ENCODE measurements around the gene GCC2. TPM values are rescaled to one million over a fixed set of nuclear protein-coding genes. Genes with fewer than 3 reads are reported as not detected.

Gene GCC2
- total RNA-seq, 1 experiment from 2014 or later: 28.2 TPM

DNA sequence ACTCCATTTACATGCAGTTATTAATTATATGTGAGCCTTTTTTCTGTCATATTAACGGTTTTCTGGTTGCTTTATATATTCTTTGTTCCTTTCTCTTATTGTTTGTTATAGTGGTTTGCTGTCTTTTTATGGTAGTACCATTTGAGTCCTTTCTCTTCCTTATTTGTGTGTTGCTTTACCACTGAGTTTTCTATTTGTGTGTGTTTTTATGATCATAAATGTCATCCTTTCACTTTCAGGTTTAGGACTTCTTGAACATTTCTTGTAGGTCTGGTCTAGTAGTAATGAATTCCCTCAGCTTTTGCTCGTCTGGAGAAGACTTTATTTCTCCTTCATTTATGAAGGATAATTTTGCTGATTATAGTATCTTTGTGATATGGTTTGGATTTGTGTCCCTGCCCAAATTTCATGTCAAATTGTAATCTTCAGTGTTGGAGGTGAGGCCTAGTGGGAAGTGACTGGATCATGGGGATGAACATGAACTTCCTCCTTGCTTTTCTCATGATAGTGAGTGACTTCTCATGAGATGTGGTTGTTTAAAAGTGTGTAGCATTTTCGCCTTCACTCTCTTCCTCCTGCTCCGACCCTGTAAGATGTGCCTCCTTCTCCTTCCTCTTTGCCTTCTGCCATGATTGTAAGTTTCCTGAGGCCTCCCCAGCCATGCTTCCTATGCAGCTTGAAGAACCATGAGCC, 11.5 kb downstream of the GCC2 start:
- Histone ChIP-seq H3K27me3 (ENCODE audit: insufficient read depth, low read length) (no peaks in the 10 kb centered on the region), H3K9me3 (ENCODE audit: control insufficient read depth in 1 of 2, insufficient read depth in 1 of 2, low read depth in 1 of 2, low read length in 2 of 2) (no peaks in the 10 kb centered on the region; a peak in 1 of 4 replicates), H3K36me3 (ENCODE audit: control insufficient read depth in 1 of 2, insufficient read depth in 2 of 2, low read length in 2 of 2) (peaks cover 0 to 13% of the 10 kb centered on the region in 2 experiments; a peak in 2 of 4 replicates), H3K9me2 (ENCODE audit: insufficient read depth) (no peaks in the 10 kb centered on the region), H3K27ac (ENCODE audit: low read depth, low read length) (no peak overlapping the region), H2AFZ (ENCODE audit: low read depth, low read length, poor library complexity, severe bottlenecking) (no peak overlapping the region), H3K79me2 (ENCODE audit: insufficient read depth, low read length) (peaks cover 9% of the 10 kb centered on the region), H3K9ac (ENCODE audit: low read length) (no peak overlapping the region), H3K4me3 (replicated peaks in 1 of 2; ENCODE audit: low read depth in 1 of 2, low read length in 2 of 2) (no peak overlapping the region), H3K4me1 (ENCODE audit: control insufficient read depth in 1 of 2, insufficient read depth in 2 of 2, low read length in 2 of 2) (no peaks in the 10 kb centered on the region), H3K4me2 (ENCODE audit: low read length) (no peak overlapping the region), H4K20me1 (ENCODE audit: insufficient read depth) (no peaks in the 10 kb centered on the region)
- no TSS peak for BruUV-seq (replicated peaks)
- intact Hi-C loops (cut with micrococcal nuclease): no loop called here
- RAD21 ChIA-PET (ENCODE audit: low non-redundant PET in 1 of 2, low total read pairs in 2 of 2, uncharacterized antibody in 2 of 2, unreplicated experiment in 2 of 2): no interaction called here
- ATAC-seq: no peak
- TF ChIP-seq CBX3 (IDR thresholded peaks at IDR 0.05; ENCODE audit: low read depth) (no peak), POLR2AphosphoS5 (IDR thresholded peaks at IDR 0.05; ENCODE audit: low read depth, low read length) (no peak), ZFX (IDR thresholded peaks at IDR 0.05) (no peak)
- CTCF ChIA-PET: no interaction called here
- POLR2A ChIA-PET: no interaction called here
- DNase-seq (ENCODE audit: low read depth, low spot score): no peak

DNA sequence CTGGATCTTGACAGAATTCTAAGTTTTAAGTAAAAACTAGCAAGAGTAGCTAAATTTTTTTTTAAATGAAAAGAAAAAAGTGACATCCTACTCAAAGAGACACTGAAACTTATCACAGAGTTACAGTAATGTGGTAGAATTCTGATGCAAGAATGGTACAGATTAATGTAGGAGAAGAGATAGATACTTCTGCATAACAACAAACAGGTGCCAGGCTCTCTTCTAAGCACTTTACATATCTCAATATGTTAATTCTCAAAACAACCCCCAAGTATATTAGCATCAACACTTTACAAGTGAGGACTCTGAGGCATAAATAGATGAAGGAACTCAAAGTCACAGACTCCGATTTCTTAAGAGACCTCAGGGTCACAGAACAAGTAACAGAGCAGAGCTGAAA, 28.1 kb downstream of the GCC2 start:
- BruUV-seq (replicated peaks): no TSS peak

More for the DNA sequence above, 28.1 kb downstream of the GCC2 start:
- ChIA-PET RAD21 (ENCODE audit: low non-redundant PET in 1 of 2, low total read pairs in 2 of 2, uncharacterized antibody in 2 of 2, unreplicated experiment in 2 of 2) (no interaction called here), CTCF (no interaction called here), POLR2A (no interaction called here)
- DNase-seq (ENCODE audit: low read depth, low spot score) (no peak), ATAC-seq (no peak)
- no peaks in the 10 kb centered on the region for H3K9me2 ChIP-seq (ENCODE audit: insufficient read depth)
- no peaks in the 10 kb centered on the region for H3K9me3 ChIP-seq (ENCODE audit: control insufficient read depth in 1 of 2, insufficient read depth in 1 of 2, low read depth in 1 of 2, low read length in 2 of 2)
- H3K27ac ChIP-seq (ENCODE audit: low read depth, low read length): no peak overlapping the region
- intact Hi-C loops (cut with micrococcal nuclease): no loop called here
- H3K27me3 ChIP-seq (ENCODE audit: insufficient read depth, low read length): no peaks in the 10 kb centered on the region
- H3K4me3 ChIP-seq (replicated peaks in 1 of 2; ENCODE audit: low read depth in 1 of 2, low read length in 2 of 2): no peak overlapping the region
- no peaks in the 10 kb centered on the region for H3K79me2 ChIP-seq (ENCODE audit: insufficient read depth, low read length)
- H3K4me2 ChIP-seq (ENCODE audit: low read length): no peak overlapping the region
- peaks cover 0 to 12% of the 10 kb centered on the region in 2 experiments; a peak in 2 of 4 replicates for H3K36me3 ChIP-seq (ENCODE audit: control insufficient read depth in 1 of 2, insufficient read depth in 2 of 2, low read length in 2 of 2)
- no peaks in the 10 kb centered on the region for H4K20me1 ChIP-seq (ENCODE audit: insufficient read depth)
- no peak overlapping the region for H2AFZ ChIP-seq (ENCODE audit: low read depth, low read length, poor library complexity, severe bottlenecking)
- no peak overlapping the region for H3K9ac ChIP-seq (ENCODE audit: low read length)
- TF ChIP-seq TCF7L2 (IDR thresholded peaks at IDR 0.05; ENCODE audit: borderline replicate concordance, extremely low read depth, insufficient read depth, insufficient read length) (no peak), ZNF274 (IDR thresholded peaks at IDR 0.05; ENCODE audit: low read depth, low read length) (no peak), ZFX (IDR thresholded peaks at IDR 0.05) (no peak)
- TF ChIP-seq, protein P1, sequence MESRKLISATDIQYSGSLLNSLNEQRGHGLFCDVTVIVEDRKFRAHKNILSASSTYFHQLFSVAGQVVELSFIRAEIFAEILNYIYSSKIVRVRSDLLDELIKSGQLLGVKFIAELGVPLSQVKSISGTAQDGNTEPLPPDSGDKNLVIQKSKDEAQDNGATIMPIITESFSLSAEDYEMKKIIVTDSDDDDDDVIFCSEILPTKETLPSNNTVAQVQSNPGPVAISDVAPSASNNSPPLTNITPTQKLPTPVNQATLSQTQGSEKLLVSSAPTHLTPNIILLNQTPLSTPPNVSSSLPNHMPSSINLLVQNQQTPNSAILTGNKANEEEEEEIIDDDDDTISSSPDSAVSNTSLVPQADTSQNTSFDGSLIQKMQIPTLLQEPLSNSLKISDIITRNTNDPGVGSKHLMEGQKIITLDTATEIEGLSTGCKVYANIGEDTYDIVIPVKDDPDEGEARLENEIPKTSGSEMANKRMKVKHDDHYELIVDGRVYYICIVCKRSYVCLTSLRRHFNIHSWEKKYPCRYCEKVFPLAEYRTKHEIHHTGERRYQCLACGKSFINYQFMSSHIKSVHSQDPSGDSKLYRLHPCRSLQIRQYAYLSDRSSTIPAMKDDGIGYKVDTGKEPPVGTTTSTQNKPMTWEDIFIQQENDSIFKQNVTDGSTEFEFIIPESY (IDR thresholded peaks at IDR 0.05; ENCODE audit: extremely low read depth, insufficient replicate concordance, low read length): no peak
- TF ChIP-seq, protein P2, sequence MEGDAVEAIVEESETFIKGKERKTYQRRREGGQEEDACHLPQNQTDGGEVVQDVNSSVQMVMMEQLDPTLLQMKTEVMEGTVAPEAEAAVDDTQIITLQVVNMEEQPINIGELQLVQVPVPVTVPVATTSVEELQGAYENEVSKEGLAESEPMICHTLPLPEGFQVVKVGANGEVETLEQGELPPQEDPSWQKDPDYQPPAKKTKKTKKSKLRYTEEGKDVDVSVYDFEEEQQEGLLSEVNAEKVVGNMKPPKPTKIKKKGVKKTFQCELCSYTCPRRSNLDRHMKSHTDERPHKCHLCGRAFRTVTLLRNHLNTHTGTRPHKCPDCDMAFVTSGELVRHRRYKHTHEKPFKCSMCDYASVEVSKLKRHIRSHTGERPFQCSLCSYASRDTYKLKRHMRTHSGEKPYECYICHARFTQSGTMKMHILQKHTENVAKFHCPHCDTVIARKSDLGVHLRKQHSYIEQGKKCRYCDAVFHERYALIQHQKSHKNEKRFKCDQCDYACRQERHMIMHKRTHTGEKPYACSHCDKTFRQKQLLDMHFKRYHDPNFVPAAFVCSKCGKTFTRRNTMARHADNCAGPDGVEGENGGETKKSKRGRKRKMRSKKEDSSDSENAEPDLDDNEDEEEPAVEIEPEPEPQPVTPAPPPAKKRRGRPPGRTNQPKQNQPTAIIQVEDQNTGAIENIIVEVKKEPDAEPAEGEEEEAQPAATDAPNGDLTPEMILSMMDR (IDR thresholded peaks at IDR 0.05 in 2 of 3, conservative IDR thresholded peaks at IDR 0.05 in 1 of 3; ENCODE audit: borderline replicate concordance in 1 of 3, insufficient read depth in 1 of 3, low read depth in 2 of 3, low read length in 2 of 3): no peak
- H3K4me1 ChIP-seq (ENCODE audit: control insufficient read depth in 1 of 2, insufficient read depth in 2 of 2, low read length in 2 of 2): no peaks in the 10 kb centered on the region
